Hematopoietic multipotent progenitor cell treated with erythropoietin and hydrocortisone succinate and interleukin-3 and kit ligand, for 15 days (in vitro differentiated cells): Measurements from ENCODE around the gene KIF3B.
"Not testable (repeated sequence)": the region's sequence is repeated elsewhere in the genome, so short reads cannot be mapped to it uniquely, and the experiment has no call there.

ENCODE experiments used
- DNase-seq: peaks from one replicate; pipeline ENCODE4 v3.0.0-alpha.2; 2015; ENCODE audit warnings: low spot score

The KIF3B gene

DNA sequence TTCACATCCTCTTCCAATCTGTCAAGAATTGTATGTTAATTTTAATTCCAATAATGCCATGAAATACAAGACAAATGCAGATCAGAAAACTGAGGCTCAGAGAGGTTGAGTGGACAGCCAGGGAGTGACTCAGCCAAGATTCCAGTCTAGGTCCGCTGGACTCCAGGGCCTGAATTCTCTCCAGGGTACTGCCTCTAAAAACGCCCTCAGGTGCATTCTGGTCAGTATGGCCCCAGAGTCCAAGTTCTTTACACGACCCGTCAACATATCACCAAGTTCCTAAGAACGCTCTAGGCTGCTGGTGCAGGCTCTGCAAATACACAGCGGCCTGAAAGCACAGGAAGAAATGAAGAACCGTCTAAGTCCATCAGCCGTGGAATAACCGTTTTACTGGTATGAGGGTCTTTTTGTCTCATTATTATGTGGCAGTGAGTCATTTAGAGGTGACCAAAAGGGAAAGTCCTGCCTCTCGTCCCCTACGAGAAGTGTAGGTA is 80.0 kb downstream of the KIF3B start:
- DNase-seq = no peak

DNA sequence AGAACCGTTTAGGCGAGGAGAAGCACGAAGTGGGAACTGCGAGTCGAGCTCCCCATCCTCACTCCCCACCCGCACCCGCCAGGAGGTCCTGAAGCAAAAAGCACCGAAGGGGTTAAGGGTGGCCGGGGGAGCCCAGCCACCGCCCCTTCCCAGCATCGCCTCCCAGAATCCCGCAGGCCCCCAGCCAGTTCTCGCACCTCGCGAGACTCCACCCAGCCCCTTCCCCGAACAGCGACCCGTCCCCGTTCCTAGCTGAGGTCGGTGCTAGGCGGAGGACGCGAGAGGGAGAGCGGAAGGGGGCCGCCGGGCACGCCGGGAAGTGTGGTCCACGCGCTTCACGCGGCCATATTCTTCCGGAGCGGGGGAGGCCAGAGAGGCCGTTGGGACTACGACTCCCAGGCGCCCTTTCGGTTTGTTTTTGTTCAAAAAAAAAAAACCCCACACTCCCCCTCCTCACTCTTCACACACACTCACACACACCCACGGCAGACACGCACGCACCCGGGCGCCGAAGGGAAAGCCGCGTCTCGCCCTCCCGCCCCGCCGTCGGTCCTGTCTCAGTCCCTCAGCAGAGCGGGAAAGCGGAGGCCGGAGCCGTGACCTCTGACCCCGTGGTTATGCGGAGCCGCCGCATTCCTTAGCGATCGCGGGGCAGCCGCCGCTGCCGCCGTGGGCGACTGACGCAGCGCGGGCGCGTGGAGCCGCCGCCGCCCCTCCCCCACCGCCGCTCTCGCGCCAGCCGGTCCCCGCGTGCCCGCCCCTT is 80.6 kb downstream of the KIF3B start, which contains the start of gene ASXL1:
TSS of gene ASXL1 (plus strand) at position 463 of the 763 bp plus-strand sequence. CDS start 445 bp downstream, outside the sequence.
- peak; percentile 92 for DNase-seq

DNA sequence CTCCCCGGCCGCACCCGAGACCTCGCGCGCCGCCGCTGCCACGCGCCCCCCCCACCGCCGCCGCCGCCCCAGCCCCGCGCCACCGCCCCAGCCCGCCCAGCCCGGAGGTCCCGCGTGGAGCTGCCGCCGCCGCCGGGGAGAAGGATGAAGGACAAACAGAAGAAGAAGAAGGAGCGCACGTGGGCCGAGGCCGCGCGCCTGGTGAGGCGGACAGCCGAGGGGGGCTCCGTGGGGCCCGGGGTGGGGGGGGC is 81.1 kb downstream of the KIF3B start:
- no peak for DNase-seq

DNA sequence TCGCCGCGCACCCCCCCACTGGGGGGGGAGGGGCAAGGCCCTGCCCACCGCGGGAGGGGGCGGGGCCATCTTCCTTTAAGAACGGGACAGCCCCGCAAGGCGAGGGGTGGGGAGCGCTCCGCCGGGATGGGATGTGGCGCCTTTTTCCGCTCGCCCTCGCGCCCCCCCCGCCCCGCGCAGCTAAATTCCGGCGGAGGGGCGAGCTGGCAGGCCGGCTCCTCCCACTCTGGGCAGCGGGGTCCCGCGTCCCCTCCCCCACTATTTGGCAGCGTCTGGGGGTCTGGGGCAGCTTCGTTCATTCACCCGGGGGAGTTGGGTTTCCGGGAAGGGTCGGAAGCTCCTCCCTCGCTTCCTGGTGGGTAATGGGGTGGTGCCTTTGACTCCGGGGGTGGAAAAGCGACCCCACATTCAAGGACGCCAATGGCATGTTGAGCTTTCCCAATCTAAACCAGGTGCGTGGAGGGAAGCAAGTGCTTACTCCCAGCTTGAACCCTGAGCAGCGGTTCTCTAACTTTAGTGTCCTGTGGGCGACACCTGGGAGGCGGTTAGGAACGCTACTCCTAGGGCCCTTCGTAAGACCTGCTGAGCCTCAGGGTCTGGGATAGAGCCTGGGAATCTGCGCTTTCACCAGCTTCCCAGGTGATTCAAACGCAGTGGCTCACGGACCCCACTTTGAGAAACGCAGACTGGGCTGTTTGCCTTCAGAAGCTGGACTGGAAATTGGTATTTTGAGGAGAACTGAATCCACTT is 81.6 kb downstream of the KIF3B start:
- peak; percentile 70 for DNase-seq

DNA sequence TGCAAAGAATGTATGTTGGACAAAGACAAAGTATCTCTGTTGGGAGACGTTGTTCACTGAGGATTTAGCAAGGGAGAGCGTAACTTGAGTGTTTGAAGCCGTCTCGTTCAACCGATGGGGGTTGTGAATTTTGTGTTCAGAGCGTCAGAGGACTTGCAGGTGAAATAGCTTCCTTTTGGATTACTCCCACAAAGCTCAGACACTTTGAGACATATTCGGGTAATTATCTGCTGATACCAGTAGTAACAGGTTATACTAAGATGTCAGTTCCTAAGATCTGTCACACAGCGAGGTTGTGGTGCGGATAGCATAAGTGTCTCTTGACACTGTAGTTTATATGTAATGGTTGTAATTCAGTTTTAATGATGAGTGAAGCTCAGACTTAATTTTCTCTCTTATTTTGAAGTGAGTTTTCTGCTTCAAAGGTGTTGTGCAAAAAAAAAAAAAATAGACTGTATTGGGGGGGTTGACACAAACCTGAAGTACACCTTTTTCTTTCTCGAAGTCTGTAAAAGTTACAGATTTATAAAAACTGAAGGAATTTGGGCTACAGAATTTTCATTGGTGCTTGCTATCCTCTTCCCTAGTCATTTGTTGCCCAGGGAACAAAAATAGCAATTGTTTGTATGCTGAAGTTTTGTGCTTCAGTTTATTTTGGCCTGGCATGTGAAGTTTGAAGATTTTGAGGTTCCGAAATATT is 82.3 kb downstream of the KIF3B start:
- DNase-seq = no peak

DNA sequence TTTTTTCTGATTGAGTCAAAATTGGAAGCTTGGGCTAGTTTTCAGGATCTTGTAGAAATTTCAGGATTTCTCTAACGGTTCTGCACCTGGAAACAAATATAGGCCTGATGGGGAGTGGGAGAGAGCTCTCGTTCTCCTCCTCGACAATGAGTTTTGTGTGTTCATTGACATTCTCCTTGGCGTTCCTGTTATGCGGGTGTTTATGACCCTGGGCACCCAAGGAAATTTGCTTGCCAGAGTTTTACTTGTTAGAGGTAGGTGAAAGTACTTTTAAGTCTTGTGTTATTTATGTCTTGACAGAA is 82.8 kb downstream of the KIF3B start:
- no peak for DNase-seq

DNA sequence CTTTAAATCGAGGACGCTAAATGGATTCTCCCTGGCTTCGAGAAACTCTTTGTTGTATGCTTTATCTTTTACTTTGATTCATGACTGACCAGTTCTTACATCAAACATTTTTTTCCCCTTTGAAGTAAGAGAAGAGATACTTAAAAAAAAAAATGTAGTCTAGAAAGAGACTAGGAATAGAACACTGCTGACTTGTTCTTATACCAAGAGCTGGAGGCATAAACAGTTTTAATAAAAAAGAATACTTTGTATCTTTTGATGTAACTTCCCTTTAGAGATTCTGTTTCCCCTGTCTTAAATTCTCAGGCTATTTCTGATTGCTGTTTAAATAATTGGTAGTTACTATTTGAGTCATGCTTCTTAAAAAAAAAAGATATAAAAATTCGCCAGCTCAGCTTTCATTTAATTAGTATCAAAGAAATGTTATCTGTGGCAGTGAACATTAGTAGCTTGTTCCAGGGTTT is 85.5 kb downstream of the KIF3B start:
- no peak for DNase-seq

DNA sequence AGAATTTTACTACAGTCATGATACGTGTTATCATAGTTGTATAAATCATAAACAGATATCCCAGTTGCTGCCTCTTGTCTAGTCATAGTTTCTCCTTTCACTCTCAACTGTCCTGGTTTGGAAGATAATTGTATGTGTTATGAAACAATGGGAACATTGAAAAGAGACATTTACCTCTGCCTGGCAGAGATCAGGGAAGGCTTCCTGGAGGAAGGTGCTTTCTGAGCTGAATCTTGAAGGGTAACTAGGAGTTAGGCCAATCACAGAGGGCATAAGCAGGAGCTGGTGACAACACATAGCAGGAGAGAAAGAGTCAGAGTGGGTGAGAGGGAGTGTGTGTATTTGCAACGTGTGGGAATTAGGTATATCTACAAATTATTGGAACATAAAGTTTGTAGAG is 86.0 kb downstream of the KIF3B start:
- DNase-seq = no peak

DNA sequence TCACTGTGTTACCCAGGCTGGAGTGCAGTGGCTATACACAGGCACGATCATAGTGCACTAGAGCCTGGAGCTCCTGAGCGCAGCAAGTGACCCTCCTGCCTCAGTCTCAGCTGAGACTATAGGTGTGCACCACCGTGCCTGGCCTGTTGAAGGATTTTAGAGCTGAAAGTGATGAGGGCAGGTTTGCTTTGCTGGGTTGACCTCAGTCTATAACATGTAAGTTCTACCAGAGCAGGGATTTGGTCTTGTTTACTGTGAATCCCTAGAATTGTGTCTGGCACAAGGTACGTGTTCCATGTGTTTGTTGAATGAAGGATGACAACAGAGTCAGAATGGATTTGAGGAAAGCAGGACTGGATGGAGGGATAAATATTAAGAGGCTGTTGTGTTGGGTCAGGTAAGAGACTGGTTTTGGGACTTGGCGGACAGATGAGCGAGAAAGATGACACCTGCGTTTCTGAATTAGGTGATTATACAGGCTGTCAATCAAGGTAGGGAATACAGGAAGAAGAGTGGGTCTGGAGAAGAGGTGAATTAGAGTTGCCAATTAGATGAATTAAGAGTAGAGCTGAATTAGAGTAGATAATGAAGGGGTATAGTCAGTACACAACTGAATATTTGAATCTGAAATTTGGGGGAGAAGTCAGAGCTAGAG is 87.2 kb downstream of the KIF3B start:
- no peak for DNase-seq

DNA sequence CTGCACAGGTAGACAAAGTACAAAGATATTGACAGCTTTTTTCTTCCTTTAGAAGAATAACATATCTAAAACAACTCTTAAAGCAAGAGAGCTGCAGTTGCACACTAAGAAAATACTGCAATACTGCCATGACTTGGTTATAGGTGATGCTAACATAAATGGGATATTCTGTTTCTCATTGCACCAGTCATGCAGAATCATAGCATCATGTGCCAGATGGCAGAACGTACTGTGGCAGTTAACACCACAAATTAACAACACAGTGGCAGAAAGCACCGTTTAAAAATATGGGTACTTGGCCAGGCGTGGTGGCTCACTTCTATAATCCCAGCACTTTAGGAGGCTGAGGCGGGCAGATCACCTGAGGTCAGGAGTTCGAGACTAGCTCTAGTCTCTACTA is 88.1 kb downstream of the KIF3B start:
- no peak for DNase-seq

DNA sequence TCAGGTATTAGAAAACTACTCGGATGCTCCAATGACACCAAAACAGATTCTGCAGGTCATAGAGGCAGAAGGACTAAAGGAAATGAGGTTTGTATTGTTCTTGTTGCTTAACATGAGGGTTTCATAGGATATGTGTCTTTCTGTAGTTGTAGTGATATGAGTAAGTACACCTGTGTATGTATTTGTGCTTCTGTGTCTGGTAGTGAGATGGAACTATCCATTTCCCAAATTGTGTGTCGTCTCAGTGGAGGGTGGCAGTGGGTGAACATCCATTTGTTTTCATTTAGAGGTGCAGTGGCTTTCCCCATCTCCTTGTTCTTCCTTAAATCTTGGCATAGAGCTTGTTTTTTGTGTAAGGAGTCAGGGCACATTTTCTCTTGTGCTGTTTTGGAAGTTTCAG is 88.9 kb downstream of the KIF3B start:
- no peak for DNase-seq

DNA sequence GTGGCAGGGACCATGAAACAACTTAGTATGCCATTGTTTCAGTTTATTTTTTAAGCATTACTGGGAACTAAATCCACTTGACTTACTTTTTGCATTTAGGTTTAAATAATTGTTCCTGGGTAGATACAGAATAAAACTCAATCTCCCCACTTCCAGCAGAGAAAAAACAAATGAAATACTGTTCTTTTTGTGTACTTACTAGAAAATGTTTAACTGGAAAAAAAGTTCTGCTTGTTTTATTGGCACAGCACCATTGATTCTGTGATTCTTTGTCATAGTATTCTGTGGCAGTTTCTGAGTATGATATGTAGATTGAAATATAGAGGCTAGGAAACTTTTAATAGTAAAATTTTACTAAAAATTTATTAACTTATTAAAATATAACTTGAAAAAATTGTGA is 90.9 kb downstream of the KIF3B start:
- DNase-seq = no peak

DNA sequence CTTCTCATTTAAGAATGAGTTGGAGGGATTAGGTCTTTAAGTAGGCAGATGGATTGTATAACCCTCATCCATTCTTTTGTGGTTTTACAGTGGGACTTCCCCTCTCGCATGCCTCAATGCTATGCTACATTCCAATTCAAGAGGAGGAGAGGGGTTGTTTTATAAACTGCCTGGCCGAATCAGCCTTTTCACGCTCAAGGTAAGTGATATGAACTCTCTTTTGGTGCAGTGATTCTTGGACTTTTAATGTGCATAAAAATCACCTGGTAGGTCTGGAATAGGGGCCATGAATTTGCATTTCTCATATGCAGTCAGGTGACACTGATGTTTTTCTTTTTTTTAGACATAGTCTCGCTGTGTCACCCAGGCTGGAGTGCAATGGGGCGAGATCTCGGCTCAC is 91.5 kb downstream of the KIF3B start:
- no peak for DNase-seq

DNA sequence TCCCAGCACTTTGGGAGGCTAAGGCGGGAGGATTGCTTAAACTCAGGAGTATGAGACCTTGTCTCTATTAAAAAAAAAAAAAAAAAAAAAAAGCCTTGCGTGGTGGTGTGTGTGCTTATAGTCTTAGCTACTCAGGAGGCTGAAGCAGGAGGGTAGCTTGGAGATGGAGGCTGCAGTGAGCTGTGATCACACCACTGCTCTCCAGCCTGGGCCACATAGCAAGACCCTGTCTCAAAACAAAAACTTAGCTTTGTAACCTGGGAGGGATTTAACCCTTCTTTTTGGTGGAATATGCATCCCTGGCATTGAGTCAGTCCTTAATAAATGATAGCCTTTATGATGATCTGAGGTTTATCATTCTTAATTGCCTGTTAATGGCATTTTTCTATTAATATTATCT is 93.4 kb downstream of the KIF3B start:
- DNase-seq = no peak

DNA sequence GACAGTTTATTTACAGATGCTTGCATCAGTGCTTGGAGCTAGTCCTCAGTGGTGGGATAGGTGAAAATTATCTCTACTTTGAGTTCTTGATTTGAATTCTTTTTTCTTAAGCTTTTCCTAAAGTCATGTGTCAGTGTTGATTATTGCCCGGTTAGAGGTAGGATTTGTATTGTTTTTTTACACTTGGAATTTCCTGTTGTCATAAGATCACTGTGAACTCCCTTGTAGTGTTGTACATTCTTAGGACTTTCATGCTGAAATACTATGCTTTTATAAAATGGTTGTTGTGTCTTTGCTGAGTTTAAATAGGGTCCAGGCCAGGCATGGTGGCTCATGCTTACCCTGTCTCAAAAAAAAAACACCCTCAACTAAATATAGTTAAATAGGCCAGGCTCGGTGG is 101.0 kb downstream of the KIF3B start:
- no peak for DNase-seq

DNA sequence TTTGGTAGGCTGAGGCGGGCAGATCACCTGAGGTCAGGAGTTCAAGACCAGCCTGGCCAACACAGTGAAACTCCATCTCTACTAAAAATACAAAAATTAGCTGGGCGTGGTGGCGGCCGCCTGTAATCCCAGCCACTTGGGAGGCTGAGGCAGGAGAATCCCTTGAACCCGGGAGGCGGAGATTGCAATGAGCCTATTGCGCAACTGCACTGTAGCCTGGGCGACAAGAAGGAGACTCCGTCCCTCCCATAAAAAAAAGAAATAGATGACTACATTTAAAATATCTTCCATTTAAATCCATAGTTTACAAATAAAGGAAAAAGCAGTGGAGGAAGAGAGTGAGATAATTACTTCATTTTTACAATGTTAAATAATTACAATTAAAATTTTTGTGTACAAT is 102.6 kb downstream of the KIF3B start:
- DNase-seq = not testable (repeated sequence)

DNA sequence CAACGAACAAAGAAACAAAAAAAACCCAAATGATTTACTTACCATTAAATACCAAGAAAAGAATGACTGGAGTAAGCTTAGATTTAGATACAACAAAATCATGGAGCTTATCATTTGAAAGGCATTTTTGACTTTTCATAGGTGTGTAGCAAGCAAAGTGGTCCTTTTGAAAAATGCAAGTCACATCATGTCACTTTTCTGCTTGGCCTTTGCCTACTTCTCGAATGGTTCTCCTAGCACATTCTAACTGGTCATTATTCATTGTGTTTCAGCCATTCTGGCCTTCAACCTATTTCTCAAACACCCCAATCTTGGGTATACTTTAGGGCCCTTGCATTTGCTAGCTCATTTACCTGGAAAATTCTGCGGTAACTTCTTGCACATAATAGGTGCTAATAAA is 103.3 kb downstream of the KIF3B start:
- DNase-seq = no peak

DNA sequence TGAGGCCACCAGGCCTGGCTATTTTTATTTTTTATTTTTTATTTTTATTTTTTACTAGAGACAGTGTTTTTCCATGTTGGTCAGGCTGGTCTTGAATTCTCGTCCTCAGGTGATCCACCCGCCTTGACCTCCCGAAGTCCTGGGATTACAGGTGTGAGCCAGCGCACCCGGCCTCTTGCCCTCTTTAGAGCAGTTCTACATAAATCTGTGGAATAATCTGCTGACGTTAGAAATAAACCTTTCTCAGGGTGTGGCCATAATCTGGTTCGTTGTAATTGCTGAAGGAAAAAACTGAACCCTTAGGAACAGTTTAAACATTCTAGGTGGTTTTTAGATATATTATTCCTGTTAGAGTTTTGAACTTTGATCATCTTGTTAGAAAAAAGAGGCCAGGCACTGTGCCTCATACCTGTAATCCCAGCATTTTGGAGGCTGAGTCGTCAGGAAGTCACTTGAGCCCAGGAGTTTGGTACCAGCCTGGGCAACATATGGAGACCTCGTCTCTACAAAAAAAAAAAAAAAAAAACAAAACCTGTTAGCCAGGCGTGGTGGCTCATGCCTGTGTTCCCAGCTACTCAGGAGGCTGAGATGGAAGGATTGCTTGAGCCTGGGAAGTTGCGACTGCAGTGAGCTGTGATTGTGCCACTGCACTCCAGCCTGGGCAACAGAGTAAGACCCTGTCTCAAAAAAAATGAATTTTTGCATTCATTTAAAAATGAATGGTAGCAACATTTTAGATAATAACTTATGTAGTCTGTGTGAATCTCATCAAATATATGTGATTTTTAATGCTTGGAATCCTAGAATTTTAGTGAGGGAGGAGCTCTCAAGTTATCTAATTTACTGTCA is 104.9 kb downstream of the KIF3B start:
- DNase-seq = no peak

DNA sequence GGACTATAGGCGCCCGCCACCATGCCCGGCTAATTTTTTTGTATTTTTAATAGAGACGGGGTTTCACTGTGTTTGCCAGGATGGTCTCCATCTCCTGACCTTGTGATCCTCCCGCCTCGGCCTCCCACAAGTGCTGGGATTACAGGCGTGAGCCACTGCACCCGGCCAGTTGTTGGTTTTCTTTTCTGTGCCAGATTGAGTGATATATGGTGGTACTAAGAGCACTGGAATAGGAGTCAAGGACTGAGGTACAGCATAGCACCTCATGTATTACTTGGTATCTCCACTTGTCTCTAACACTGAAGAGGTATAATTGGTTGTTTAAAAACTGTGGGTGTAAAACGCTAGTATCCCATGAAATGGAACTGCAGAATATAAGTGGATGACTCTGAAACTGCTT is 106.0 kb downstream of the KIF3B start:
- not testable (repeated sequence) for DNase-seq
